Prostate gland (tissue), 2 donors: Measurements from ENCODE around the gene CCDC148. TPM values are rescaled to one million over a fixed set of nuclear protein-coding genes. Genes with fewer than 3 reads are reported as not detected.

ENCODE experiments used
- DNase-seq: peaks from one replicate; pipeline ENCODE4 v3.0.0-alpha.2; 2019; ENCODE audit warnings: low spot score
- H3K27ac ChIP-seq, 2 donors: fragments of 200-600 bp; sonication (generic); 2 replicates each; pipeline ENCODE4 v1.5.1; 2017 to 2019
- H3K27me3 ChIP-seq: fragments of 200-600 bp; sonication (generic); replicated peaks from 2 replicates; pipeline ENCODE4 v1.5.1; 2019; ENCODE audit not compliant: insufficient read depth
- H3K36me3 ChIP-seq, 2 donors: fragments of 200-600 bp; sonication (generic); 1 replicate in 1 of 2; 2 replicates in 1 of 2; pipeline versions ENCODE4 v1.5.1 to v1.8.1; 2017 to 2019
- H3K4me1 ChIP-seq: fragments of 200-600 bp; sonication (generic); replicated peaks from 2 replicates; pipeline ENCODE4 v1.5.1; 2019
- H3K4me3 ChIP-seq, 2 donors: fragments of 200-600 bp; sonication (generic); 2 replicates each; pipeline ENCODE4 v1.5.1; 2017 to 2019
- H3K9me3 ChIP-seq: fragments of 200-600 bp; sonication (generic); 2 replicates; pipeline ENCODE4 v1.5.1; 2017
- POLR2A ChIP-seq: fragments of 450-650 bp; IDR thresholded peaks from one replicate; pipeline ENCODE4 v1.6.1; 2016; ENCODE audit warnings: antibody characterized with exemption, mild to moderate bottlenecking
- POLR2AphosphoS5 ChIP-seq: sonication (generic); formaldehyde crosslinking; IDR thresholded peaks from one replicate; pipeline ENCODE4 v1.6.1; 2017; ENCODE audit warnings: antibody characterized with exemption
- WGBS: methylation state at CpG from one replicate; pipeline ENCODE4 v1.1.5; 2018; 5-methylcytosine and 5-hydroxymethylcytosine counted together
- intact Hi-C: fragments of 100-400 bp; cut with DNase I; formaldehyde crosslinking; loops from one replicate; pipeline ENCODE4 v1.14.2; 2022
- total RNA-seq, 2 donors: library from RNA; depleted of rRNA; stranded (reverse); fragments of >200 nt; gene quantifications; one replicate each; pipeline ENCODE4 v1.1.0, GENCODE V29; 2016
- TF ChIP-seq, protein P1 (sequence below), 4 experiments: fragments of 200-600 bp in 2 of 4; fragments of 450-650 bp in 2 of 4; sonication (generic) in 2 of 4; IDR thresholded peaks; 1 replicate in 3 of 4; 2 replicates in 1 of 4; pipeline ENCODE4 v1.5.1; 2016 to 2019; ENCODE audit warnings: antibody characterized with exemption in 4 of 4, mild to moderate bottlenecking in 2 of 4, moderate library complexity in 2 of 4

Gene CCDC148
- total RNA-seq, 2 donors from 2014 or later: 1.5 to 1.6 TPM

DNA sequence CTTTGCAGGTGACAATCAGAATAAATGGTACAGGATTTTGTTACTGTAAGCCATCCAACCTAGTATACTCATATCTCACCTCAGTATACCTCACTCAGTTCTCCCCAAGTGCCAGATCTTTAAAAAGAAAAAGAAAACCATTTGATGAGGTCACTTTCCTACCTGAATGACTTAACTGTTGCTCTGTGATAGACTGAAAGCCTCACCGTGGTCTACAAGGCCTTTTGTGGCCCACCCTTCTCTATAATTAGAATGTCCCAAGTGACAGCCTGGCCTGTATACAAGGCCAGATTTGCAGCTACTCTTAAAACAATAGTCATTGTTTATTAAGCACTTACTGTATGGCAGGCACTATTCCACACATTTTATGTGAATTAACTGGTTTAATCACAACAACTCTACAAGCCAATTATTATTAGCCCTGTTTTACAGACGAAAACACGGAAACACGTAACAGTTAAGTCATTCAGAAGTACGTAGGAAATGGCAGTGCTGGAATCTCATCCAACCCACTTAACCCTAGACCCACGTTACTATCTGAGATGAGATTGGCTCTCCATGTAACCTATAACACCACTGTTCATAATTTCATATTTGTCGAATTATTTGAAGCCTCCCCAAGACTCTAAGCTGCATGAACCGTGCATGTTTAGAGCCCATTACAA, 28.5 kb upstream of the CCDC148 start:
- TF ChIP-seq, protein P1, sequence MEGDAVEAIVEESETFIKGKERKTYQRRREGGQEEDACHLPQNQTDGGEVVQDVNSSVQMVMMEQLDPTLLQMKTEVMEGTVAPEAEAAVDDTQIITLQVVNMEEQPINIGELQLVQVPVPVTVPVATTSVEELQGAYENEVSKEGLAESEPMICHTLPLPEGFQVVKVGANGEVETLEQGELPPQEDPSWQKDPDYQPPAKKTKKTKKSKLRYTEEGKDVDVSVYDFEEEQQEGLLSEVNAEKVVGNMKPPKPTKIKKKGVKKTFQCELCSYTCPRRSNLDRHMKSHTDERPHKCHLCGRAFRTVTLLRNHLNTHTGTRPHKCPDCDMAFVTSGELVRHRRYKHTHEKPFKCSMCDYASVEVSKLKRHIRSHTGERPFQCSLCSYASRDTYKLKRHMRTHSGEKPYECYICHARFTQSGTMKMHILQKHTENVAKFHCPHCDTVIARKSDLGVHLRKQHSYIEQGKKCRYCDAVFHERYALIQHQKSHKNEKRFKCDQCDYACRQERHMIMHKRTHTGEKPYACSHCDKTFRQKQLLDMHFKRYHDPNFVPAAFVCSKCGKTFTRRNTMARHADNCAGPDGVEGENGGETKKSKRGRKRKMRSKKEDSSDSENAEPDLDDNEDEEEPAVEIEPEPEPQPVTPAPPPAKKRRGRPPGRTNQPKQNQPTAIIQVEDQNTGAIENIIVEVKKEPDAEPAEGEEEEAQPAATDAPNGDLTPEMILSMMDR (IDR thresholded peaks at IDR 0.05): no peak
- no peak for TF ChIP-seq POLR2A
- TF ChIP-seq POLR2AphosphoS5: no peak
- Histone ChIP-seq H3K4me3 (no peak overlapping the region), H3K36me3 (no peaks in the 10 kb centered on the region), H3K9me3 (no peaks in the 10 kb centered on the region), H3K27me3 (no peaks in the 10 kb centered on the region), H3K4me1 (no peaks in the 10 kb centered on the region), H3K27ac (no peak overlapping the region)
- intact Hi-C loops: no loop called here
- DNase-seq: no peak
- whole genome bisulfite sequencing: 87% methylated on average over 8 of the region's 8 CpGs

DNA sequence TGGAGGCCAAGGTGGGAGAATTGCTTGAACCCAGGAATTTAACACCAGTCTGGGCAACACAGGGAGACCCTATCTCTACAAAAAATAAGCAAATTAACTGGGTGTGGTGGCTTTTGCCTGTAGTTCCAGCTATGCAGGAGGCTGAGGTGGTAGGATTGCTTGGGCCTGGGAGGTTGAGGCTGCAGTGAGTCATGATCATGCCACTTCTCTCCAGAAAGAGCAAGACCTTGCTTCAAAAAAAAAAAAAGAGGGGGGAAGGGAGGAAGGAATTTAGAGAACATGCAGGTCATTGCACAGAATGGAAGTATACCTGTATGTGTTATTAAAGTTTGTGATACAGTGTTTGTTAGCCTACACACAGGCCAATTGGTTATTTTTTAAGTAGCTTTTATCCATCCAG, 26.0 kb upstream of the CCDC148 start:
- Histone ChIP-seq H3K27me3 (no peaks in the 10 kb centered on the region), H3K4me1 (no peaks in the 10 kb centered on the region), H3K4me3 (no peak overlapping the region), H3K9me3 (no peaks in the 10 kb centered on the region), H3K27ac (no peak overlapping the region), H3K36me3 (no peaks in the 10 kb centered on the region)
- intact Hi-C loops: no loop called here
- TF ChIP-seq POLR2A: no peak
- DNase-seq: no peak

DNA sequence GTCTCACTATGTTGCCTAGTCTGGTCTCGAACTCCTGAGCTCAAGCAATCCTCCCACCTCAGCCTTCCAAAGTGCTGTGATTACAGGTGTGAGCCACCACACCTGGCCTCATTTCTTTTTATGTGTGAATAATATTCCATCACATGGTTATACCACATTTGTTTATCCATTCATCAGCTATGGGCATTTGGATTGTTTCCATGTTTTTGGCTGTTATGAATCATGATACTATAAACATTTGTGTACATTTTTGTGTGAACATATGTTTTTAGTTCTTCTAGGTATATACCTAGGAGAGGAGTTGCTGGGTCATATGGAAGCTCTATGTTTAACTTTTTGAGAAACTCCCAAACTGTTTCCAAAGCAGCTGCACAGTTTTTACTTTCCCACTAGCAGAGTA, 24.6 kb upstream of the CCDC148 start:
- intact Hi-C loops: no loop called here
- TF ChIP-seq, protein P1 (IDR thresholded peaks at IDR 0.05): no peak
- TF ChIP-seq POLR2AphosphoS5 (no peak), POLR2A (no peak)
- no peak overlapping the region for H3K27ac ChIP-seq
- no peaks in the 10 kb centered on the region for H3K4me1 ChIP-seq
- no peaks in the 10 kb centered on the region for H3K36me3 ChIP-seq
- 97% methylated on average over 1 of the region's 1 CpG for WGBS
- no peaks in the 10 kb centered on the region for H3K9me3 ChIP-seq
- no peak for DNase-seq
- H3K4me3 ChIP-seq: no peak overlapping the region
- no peaks in the 10 kb centered on the region for H3K27me3 ChIP-seq

DNA sequence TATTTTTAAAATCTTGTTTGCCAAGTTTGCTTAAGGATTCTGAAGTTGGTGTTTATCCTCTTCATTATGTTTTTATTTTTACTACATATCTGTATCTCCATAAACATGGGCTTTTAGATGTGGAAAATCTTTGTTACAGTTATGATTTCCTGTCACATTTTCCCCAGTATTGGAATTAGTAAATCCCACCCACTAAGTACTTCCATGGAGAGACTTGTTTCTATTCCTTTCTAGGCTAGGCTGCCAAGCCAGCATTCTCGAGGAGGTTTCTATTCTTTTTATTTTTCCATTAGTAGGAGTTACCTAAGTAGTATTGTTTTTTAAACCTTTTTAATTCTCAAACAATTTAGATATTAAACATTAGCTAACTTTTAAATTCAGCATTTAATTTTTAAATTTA, 22.3 kb upstream of the CCDC148 start:
- no peak overlapping the region for H3K4me3 ChIP-seq
- no peak for DNase-seq
- H3K27me3 ChIP-seq: no peaks in the 10 kb centered on the region
- H3K4me1 ChIP-seq: no peaks in the 10 kb centered on the region
- H3K27ac ChIP-seq: no peak overlapping the region
- no peaks in the 10 kb centered on the region for H3K9me3 ChIP-seq
- 67% methylated on average over 1 of the region's 1 CpG for WGBS
- TF ChIP-seq POLR2AphosphoS5 (no peak), POLR2A (no peak)
- TF ChIP-seq, protein P1 (IDR thresholded peaks at IDR 0.05): no peak
- no peaks in the 10 kb centered on the region for H3K36me3 ChIP-seq
- intact Hi-C loops: no loop called here

DNA sequence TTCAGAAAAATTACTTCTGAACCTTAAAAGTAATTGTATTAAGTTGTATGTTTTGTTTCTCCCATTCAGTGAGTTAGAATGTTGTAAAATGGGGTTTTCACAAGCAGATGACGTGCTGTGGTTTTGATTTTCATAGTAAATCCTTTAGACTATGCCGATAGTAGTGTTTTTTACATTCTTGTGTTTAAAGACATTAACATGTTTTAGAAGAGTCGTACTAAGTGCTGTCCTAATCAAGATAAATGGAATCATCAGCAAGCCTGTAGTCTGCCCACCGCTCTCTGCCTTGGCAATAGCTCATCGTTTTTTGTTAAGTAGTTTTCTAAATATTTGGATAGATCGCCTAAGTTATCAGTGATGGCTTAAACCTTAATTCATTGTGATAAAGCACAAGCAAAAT, 21.7 kb upstream of the CCDC148 start:
- no peaks in the 10 kb centered on the region for H3K27me3 ChIP-seq
- 53% methylated on average over 6 of the region's 6 CpGs for WGBS
- H3K9me3 ChIP-seq: no peaks in the 10 kb centered on the region
- H3K27ac ChIP-seq: no peak overlapping the region
- intact Hi-C loops: no loop called here
- H3K4me3 ChIP-seq: no peak overlapping the region
- no peak for DNase-seq
- no peaks in the 10 kb centered on the region for H3K4me1 ChIP-seq
- TF ChIP-seq, protein P1 (IDR thresholded peaks at IDR 0.05): no peak
- TF ChIP-seq POLR2A (no peak), POLR2AphosphoS5 (no peak)
- no peaks in the 10 kb centered on the region for H3K36me3 ChIP-seq
